Prostate gland (tissue), 2 donors: ENCODE data around the gene FRMD6. TPM values are rescaled to one million over a fixed set of nuclear protein-coding genes. Genes with fewer than 3 reads are reported as not detected.

ENCODE experiments used
- DNase-seq: peaks from one replicate; pipeline ENCODE4 v3.0.0-alpha.2; 2019; ENCODE audit warnings: low spot score
- H3K27ac ChIP-seq, 2 donors: fragments of 200-600 bp; sonication (generic); 2 replicates each; pipeline ENCODE4 v1.5.1; 2017 to 2019
- H3K27me3 ChIP-seq: fragments of 200-600 bp; sonication (generic); replicated peaks from 2 replicates; pipeline ENCODE4 v1.5.1; 2019; ENCODE audit not compliant: insufficient read depth
- H3K36me3 ChIP-seq, 2 donors: fragments of 200-600 bp; sonication (generic); 1 replicate in 1 of 2; 2 replicates in 1 of 2; pipeline versions ENCODE4 v1.5.1 to v1.8.1; 2017 to 2019
- H3K4me1 ChIP-seq: fragments of 200-600 bp; sonication (generic); replicated peaks from 2 replicates; pipeline ENCODE4 v1.5.1; 2019
- H3K4me3 ChIP-seq, 2 donors: fragments of 200-600 bp; sonication (generic); 2 replicates each; pipeline ENCODE4 v1.5.1; 2017 to 2019
- H3K9me3 ChIP-seq: fragments of 200-600 bp; sonication (generic); 2 replicates; pipeline ENCODE4 v1.5.1; 2017
- POLR2A ChIP-seq: fragments of 450-650 bp; IDR thresholded peaks from one replicate; pipeline ENCODE4 v1.6.1; 2016; ENCODE audit warnings: antibody characterized with exemption, mild to moderate bottlenecking
- POLR2AphosphoS5 ChIP-seq: sonication (generic); formaldehyde crosslinking; IDR thresholded peaks from one replicate; pipeline ENCODE4 v1.6.1; 2017; ENCODE audit warnings: antibody characterized with exemption
- WGBS: methylation state at CpG from one replicate; pipeline ENCODE4 v1.1.5; 2018; 5-methylcytosine and 5-hydroxymethylcytosine counted together
- intact Hi-C: fragments of 100-400 bp; cut with DNase I; formaldehyde crosslinking; loops from one replicate; pipeline ENCODE4 v1.14.2; 2022
- total RNA-seq, 2 donors: library from RNA; depleted of rRNA; stranded (reverse); fragments of >200 nt; gene quantifications; one replicate each; pipeline ENCODE4 v1.1.0, GENCODE V29; 2016
- TF ChIP-seq, protein P1 (sequence below), 4 experiments: fragments of 200-600 bp in 2 of 4; fragments of 450-650 bp in 2 of 4; sonication (generic) in 2 of 4; IDR thresholded peaks; 1 replicate in 3 of 4; 2 replicates in 1 of 4; pipeline ENCODE4 v1.5.1; 2016 to 2019; ENCODE audit warnings: antibody characterized with exemption in 4 of 4, mild to moderate bottlenecking in 2 of 4, moderate library complexity in 2 of 4

FRMD6 gene
- total RNA-seq, 2 donors from 2014 or later = 59.1 to 84.0 TPM

DNA sequence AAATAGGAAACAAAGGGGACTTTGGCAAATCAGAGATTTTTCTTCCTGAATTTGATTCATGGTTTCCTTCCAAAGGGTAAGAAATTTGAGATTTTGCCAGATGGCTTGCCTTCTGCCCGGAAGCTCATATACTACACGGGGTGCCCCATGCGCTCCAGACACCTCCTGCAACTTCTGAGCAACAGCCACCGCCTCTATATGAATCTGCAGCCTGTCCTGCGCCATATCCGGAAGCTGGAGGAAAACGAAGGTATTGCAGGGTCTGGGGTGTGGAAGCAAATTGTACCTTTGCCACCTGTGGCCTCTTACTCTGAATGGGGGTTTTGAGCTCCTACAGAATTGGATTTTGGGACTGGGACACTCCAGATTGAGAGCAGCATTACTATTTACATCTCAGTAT lies 63.5 kb downstream of the FRMD6 start:
- H3K4me1 ChIP-seq = no peaks in the 10 kb centered on the region
- no peak for DNase-seq
- H3K4me3 ChIP-seq = no peak overlapping the region
- H3K27me3 ChIP-seq = no peaks in the 10 kb centered on the region
- 70% methylated on average over 7 of the region's 7 CpGs for WGBS
- no peaks in the 10 kb centered on the region for H3K9me3 ChIP-seq
- intact Hi-C loops = no loop called here
- TF ChIP-seq POLR2A = no peak
- no peaks in the 10 kb centered on the region for H3K36me3 ChIP-seq
- no peak overlapping the region for H3K27ac ChIP-seq

DNA sequence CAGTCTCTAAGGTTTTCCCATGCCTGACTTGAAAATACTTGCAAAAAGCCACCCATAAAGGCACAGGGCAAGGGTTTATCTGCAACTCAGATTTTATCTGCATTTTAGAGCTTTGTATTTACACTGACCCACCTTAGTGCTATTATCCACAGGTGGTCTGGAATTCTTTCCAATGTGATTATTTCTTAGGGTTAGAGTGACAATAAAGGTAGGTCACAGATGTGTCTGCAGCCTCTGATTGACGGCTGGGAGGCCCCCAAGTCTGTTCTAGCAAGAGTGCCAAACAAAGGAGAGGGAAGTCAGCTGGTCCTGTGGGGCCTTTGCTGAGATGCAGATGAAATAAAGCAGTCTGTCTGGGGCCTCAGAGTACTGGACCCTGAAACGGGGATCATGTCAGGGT lies 64.0 kb downstream of the FRMD6 start:
- Histone ChIP-seq H3K27me3 (no peaks in the 10 kb centered on the region), H3K27ac (no peak overlapping the region), H3K4me1 (no peaks in the 10 kb centered on the region), H3K9me3 (no peaks in the 10 kb centered on the region), H3K4me3 (no peak overlapping the region), H3K36me3 (no peaks in the 10 kb centered on the region)
- TF ChIP-seq POLR2AphosphoS5 (no peak), POLR2A (no peak)
- TF ChIP-seq, protein P1, sequence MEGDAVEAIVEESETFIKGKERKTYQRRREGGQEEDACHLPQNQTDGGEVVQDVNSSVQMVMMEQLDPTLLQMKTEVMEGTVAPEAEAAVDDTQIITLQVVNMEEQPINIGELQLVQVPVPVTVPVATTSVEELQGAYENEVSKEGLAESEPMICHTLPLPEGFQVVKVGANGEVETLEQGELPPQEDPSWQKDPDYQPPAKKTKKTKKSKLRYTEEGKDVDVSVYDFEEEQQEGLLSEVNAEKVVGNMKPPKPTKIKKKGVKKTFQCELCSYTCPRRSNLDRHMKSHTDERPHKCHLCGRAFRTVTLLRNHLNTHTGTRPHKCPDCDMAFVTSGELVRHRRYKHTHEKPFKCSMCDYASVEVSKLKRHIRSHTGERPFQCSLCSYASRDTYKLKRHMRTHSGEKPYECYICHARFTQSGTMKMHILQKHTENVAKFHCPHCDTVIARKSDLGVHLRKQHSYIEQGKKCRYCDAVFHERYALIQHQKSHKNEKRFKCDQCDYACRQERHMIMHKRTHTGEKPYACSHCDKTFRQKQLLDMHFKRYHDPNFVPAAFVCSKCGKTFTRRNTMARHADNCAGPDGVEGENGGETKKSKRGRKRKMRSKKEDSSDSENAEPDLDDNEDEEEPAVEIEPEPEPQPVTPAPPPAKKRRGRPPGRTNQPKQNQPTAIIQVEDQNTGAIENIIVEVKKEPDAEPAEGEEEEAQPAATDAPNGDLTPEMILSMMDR (IDR thresholded peaks at IDR 0.05) = no peak
- intact Hi-C loops = no loop called here
- 52% methylated on average over 2 of the region's 2 CpGs for WGBS
- no peak for DNase-seq

DNA sequence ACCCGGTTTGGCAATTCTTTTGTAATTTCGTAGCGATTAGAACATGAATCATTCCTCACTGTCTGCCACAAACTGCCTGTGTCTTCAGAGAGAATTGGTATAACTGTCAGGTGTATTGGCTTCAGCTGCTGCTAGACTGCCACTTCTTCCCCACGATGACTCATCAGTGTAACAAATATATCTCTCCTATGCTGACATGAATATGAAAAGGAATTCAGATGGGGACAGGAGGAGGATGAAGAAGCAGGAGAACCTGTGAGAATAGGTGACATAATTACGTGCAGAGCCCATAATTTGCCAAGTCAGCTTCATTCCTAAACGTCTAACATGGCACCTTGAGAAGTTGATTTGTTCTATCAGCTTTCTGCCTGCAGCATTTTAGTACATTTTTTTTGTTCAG lies 64.9 kb downstream of the FRMD6 start:
- DNase-seq = no peak
- H3K27ac ChIP-seq = no peak overlapping the region
- WGBS = 44% methylated on average over 6 of the region's 6 CpGs
- H3K9me3 ChIP-seq = no peaks in the 10 kb centered on the region
- intact Hi-C loops = no loop called here
- no peak for TF ChIP-seq POLR2A
- no peak for TF ChIP-seq POLR2AphosphoS5
- TF ChIP-seq, protein P1 (IDR thresholded peaks at IDR 0.05) = no peak
- no peaks in the 10 kb centered on the region for H3K27me3 ChIP-seq
- H3K36me3 ChIP-seq = no peaks in the 10 kb centered on the region
- no peaks in the 10 kb centered on the region for H3K4me1 ChIP-seq
- H3K4me3 ChIP-seq = no peak overlapping the region

DNA sequence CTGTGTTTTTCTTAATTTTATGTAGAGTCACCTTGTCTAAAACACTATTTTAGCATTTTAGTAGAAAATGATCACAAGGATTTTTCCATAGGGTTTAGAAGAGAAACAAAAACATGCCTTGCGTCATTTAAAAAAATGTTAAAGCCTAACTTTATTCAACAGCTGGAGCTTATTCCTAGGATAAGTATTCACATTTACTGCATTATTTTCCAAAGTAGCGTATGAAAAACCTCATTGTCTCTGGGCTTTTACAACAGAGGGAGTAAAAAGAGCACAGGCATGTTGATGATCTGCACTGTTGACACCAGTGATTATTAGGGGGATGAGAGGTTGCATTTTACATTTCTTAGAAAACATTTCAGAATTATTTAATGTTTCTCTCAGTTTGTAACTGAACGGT lies 66.1 kb downstream of the FRMD6 start:
- TF ChIP-seq, protein P1 (IDR thresholded peaks at IDR 0.05) = no peak
- TF ChIP-seq POLR2AphosphoS5 (no peak), POLR2A (no peak)
- Histone ChIP-seq H3K9me3 (no peaks in the 10 kb centered on the region), H3K4me3 (no peak overlapping the region), H3K27ac (no peak overlapping the region), H3K4me1 (no peaks in the 10 kb centered on the region), H3K36me3 (peaks cover 0 to 6% of the 10 kb centered on the region in 2 donors), H3K27me3 (no peaks in the 10 kb centered on the region)
- no peak for DNase-seq
- intact Hi-C loops = no loop called here
- 75% methylated on average over 3 of the region's 3 CpGs for WGBS

DNA sequence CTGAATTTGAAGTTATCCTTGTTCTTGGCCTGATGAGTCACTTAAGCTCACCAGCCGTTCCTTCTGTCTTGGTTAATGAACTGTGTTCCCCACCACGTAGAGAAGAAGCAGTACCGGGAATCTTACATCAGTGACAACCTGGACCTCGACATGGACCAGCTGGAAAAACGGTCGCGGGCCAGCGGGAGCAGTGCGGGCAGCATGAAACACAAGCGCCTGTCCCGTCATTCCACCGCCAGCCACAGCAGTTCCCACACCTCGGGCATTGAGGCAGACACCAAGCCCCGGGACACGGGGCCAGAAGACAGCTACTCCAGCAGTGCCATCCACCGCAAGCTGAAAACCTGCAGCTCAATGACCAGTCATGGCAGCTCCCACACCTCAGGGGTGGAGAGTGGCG lies 68.2 kb downstream of the FRMD6 start:
- Histone ChIP-seq H3K27ac (no peak overlapping the region), H3K27me3 (no peaks in the 10 kb centered on the region), H3K9me3 (no peaks in the 10 kb centered on the region), H3K4me3 (no peak overlapping the region), H3K4me1 (no peaks in the 10 kb centered on the region), H3K36me3 (peaks cover 0 to 6% of the 10 kb centered on the region in 2 donors)
- DNase-seq = no peak
- intact Hi-C loops = no loop called here
- 86% methylated on average over 17 of the region's 17 CpGs for WGBS
- TF ChIP-seq POLR2AphosphoS5 = no peak
- TF ChIP-seq, protein P1 (IDR thresholded peaks at IDR 0.05) = no peak
- TF ChIP-seq POLR2A = no peak
